ENCODE measurements around the gene KIF20A.

Gene KIF20A

GRCh38 chr5:138157626-138158025 is 21.3 kb upstream of the KIF20A start:
- no peak overlapping the region for H3K4me3 ChIP-seq (ENCODE audit: low read length)
- peaks cover 64% of the 10 kb centered on the region for H3K36me3 ChIP-seq (ENCODE audit: insufficient read depth, low read depth, low read length)
- no peaks in the 10 kb centered on the region for H3K9me3 ChIP-seq (ENCODE audit: insufficient read depth, low read depth, low read length)
- H3K27ac ChIP-seq (ENCODE audit: low read length): no peak overlapping the region
- no peaks in the 10 kb centered on the region for H3K4me1 ChIP-seq (ENCODE audit: insufficient read depth, low read length)
- H3K27me3 ChIP-seq (ENCODE audit: insufficient read depth, low read length): no peaks in the 10 kb centered on the region
- H3K9ac ChIP-seq (ENCODE audit: low read depth, low read length): no peak overlapping the region

- Histone ChIP-seq H3K4me3 (ENCODE audit: low read length) (no peak overlapping the region), H3K4me1 (ENCODE audit: insufficient read depth, low read length) (no peaks in the 10 kb centered on the region), H3K27me3 (ENCODE audit: insufficient read depth, low read length) (no peaks in the 10 kb centered on the region), H3K9ac (ENCODE audit: low read depth, low read length) (no peak overlapping the region), H3K9me3 (ENCODE audit: insufficient read depth, low read depth, low read length) (no peaks in the 10 kb centered on the region), H3K36me3 (ENCODE audit: insufficient read depth, low read depth, low read length) (peaks cover 84% of the 10 kb centered on the region), H3K27ac (ENCODE audit: low read length) (no peak overlapping the region)
These were observed 19.2 kb upstream of the KIF20A start for GRCh38 chr5:138159666-138160065.

GRCh38 chr5:138160706-138161105 is 18.2 kb upstream of the KIF20A start:
- H3K36me3 ChIP-seq (ENCODE audit: insufficient read depth, low read depth, low read length): peaks cover 95% of the 10 kb centered on the region
- H3K9me3 ChIP-seq (ENCODE audit: insufficient read depth, low read depth, low read length): no peaks in the 10 kb centered on the region
- H3K4me3 ChIP-seq (ENCODE audit: low read length): no peak overlapping the region
- H3K4me1 ChIP-seq (ENCODE audit: insufficient read depth, low read length): no peaks in the 10 kb centered on the region
- H3K27me3 ChIP-seq (ENCODE audit: insufficient read depth, low read length): no peaks in the 10 kb centered on the region
- H3K9ac ChIP-seq (ENCODE audit: low read depth, low read length): no peak overlapping the region
- H3K27ac ChIP-seq (ENCODE audit: low read length): no peak overlapping the region

GRCh38 chr5:138163721-138164120 is 15.2 kb upstream of the KIF20A start:
- Histone ChIP-seq H3K27ac (ENCODE audit: low read length) (no peak overlapping the region), H3K9ac (ENCODE audit: low read depth, low read length) (no peak overlapping the region), H3K4me1 (ENCODE audit: insufficient read depth, low read length) (no peaks in the 10 kb centered on the region), H3K36me3 (ENCODE audit: insufficient read depth, low read depth, low read length) (peaks cover 100% of the 10 kb centered on the region), H3K9me3 (ENCODE audit: insufficient read depth, low read depth, low read length) (no peaks in the 10 kb centered on the region), H3K27me3 (ENCODE audit: insufficient read depth, low read length) (no peaks in the 10 kb centered on the region), H3K4me3 (ENCODE audit: low read length) (no peak overlapping the region)

- H3K27ac ChIP-seq (ENCODE audit: low read length): no peak overlapping the region
- no peaks in the 10 kb centered on the region for H3K27me3 ChIP-seq (ENCODE audit: insufficient read depth, low read length)
- H3K9me3 ChIP-seq (ENCODE audit: insufficient read depth, low read depth, low read length): no peaks in the 10 kb centered on the region
- H3K36me3 ChIP-seq (ENCODE audit: insufficient read depth, low read depth, low read length): peaks cover 95% of the 10 kb centered on the region
- H3K4me3 ChIP-seq (ENCODE audit: low read length): no peak overlapping the region
- H3K9ac ChIP-seq (ENCODE audit: low read depth, low read length): no peak overlapping the region
- no peaks in the 10 kb centered on the region for H3K4me1 ChIP-seq (ENCODE audit: insufficient read depth, low read length)
These were observed 9.8 kb upstream of the KIF20A start for GRCh38 chr5:138169124-138169523.

- Histone ChIP-seq H3K27me3 (ENCODE audit: insufficient read depth, low read length) (no peaks in the 10 kb centered on the region), H3K4me1 (ENCODE audit: insufficient read depth, low read length) (no peaks in the 10 kb centered on the region), H3K27ac (ENCODE audit: low read length) (no peak overlapping the region), H3K4me3 (ENCODE audit: low read length) (no peak overlapping the region), H3K9ac (ENCODE audit: low read depth, low read length) (no peak overlapping the region), H3K36me3 (ENCODE audit: insufficient read depth, low read depth, low read length) (peaks cover 94% of the 10 kb centered on the region), H3K9me3 (ENCODE audit: insufficient read depth, low read depth, low read length) (no peaks in the 10 kb centered on the region)
These were observed 8.6 kb upstream of the KIF20A start for GRCh38 chr5:138170299-138170698.

GRCh38 chr5:138177941-138178515 is 884 bp upstream of the KIF20A start:
- Histone ChIP-seq H3K9me3 (ENCODE audit: insufficient read depth, low read depth, low read length) (no peaks in the 10 kb centered on the region), H3K9ac (ENCODE audit: low read depth, low read length) (peak overlapping the region; percentile 99), H3K36me3 (ENCODE audit: insufficient read depth, low read depth, low read length) (peaks cover 56% of the 10 kb centered on the region), H3K4me3 (ENCODE audit: low read length) (peak overlapping the region; percentile 100), H3K27me3 (ENCODE audit: insufficient read depth, low read length) (no peaks in the 10 kb centered on the region), H3K4me1 (ENCODE audit: insufficient read depth, low read length) (no peaks in the 10 kb centered on the region), H3K27ac (ENCODE audit: low read length) (peak overlapping the region; percentile 89)

- Histone ChIP-seq H3K9ac (ENCODE audit: low read depth, low read length) (peak overlapping the region; percentile 99), H3K27ac (ENCODE audit: low read length) (peak overlapping the region; percentile 89), H3K4me1 (ENCODE audit: insufficient read depth, low read length) (no peaks in the 10 kb centered on the region), H3K36me3 (ENCODE audit: insufficient read depth, low read depth, low read length) (peaks cover 58% of the 10 kb centered on the region), H3K4me3 (ENCODE audit: low read length) (peak overlapping the region; percentile 100), H3K27me3 (ENCODE audit: insufficient read depth, low read length) (no peaks in the 10 kb centered on the region), H3K9me3 (ENCODE audit: insufficient read depth, low read depth, low read length) (no peaks in the 10 kb centered on the region)
These were observed 455 bp downstream of the KIF20A start for GRCh38 chr5:138179277-138179857.

- H3K4me3 ChIP-seq (ENCODE audit: low read length): peak overlapping the region; percentile 100
- H3K9ac ChIP-seq (ENCODE audit: low read depth, low read length): peak overlapping the region; percentile 99; the same call in 1 of the 2 replicates
- no peaks in the 10 kb centered on the region for H3K9me3 ChIP-seq (ENCODE audit: insufficient read depth, low read depth, low read length)
- H3K27me3 ChIP-seq (ENCODE audit: insufficient read depth, low read length): no peaks in the 10 kb centered on the region
- no peaks in the 10 kb centered on the region for H3K4me1 ChIP-seq (ENCODE audit: insufficient read depth, low read length)
- H3K27ac ChIP-seq (ENCODE audit: low read length): no peak overlapping the region
- H3K36me3 ChIP-seq (ENCODE audit: insufficient read depth, low read depth, low read length): peaks cover 59% of the 10 kb centered on the region
These were observed 1.4 kb downstream of the KIF20A start for GRCh38 chr5:138180183-138180782.

- Histone ChIP-seq H3K27ac (ENCODE audit: low read length) (no peak overlapping the region), H3K9ac (ENCODE audit: low read depth, low read length) (no peak overlapping the region), H3K27me3 (ENCODE audit: insufficient read depth, low read length) (no peaks in the 10 kb centered on the region), H3K4me3 (ENCODE audit: low read length) (no peak overlapping the region), H3K4me1 (ENCODE audit: insufficient read depth, low read length) (no peaks in the 10 kb centered on the region), H3K9me3 (ENCODE audit: insufficient read depth, low read depth, low read length) (no peaks in the 10 kb centered on the region), H3K36me3 (ENCODE audit: insufficient read depth, low read depth, low read length) (peaks cover 60% of the 10 kb centered on the region)
These were observed 1.9 kb downstream of the KIF20A start for GRCh38 chr5:138180841-138181240.

- Histone ChIP-seq H3K9me3 (ENCODE audit: insufficient read depth, low read depth, low read length) (no peaks in the 10 kb centered on the region), H3K27ac (ENCODE audit: low read length) (no peak overlapping the region), H3K9ac (ENCODE audit: low read depth, low read length) (no peak overlapping the region), H3K4me1 (ENCODE audit: insufficient read depth, low read length) (no peaks in the 10 kb centered on the region), H3K36me3 (ENCODE audit: insufficient read depth, low read depth, low read length) (peaks cover 71% of the 10 kb centered on the region), H3K4me3 (ENCODE audit: low read length) (no peak overlapping the region), H3K27me3 (ENCODE audit: insufficient read depth, low read length) (no peaks in the 10 kb centered on the region)
These were observed 3.9 kb downstream of the KIF20A start for GRCh38 chr5:138182808-138183207.

- no peak overlapping the region for H3K27ac ChIP-seq (ENCODE audit: low read length)
- H3K9me3 ChIP-seq (ENCODE audit: insufficient read depth, low read depth, low read length): no peaks in the 10 kb centered on the region
- no peaks in the 10 kb centered on the region for H3K4me1 ChIP-seq (ENCODE audit: insufficient read depth, low read length)
- no peaks in the 10 kb centered on the region for H3K27me3 ChIP-seq (ENCODE audit: insufficient read depth, low read length)
- H3K36me3 ChIP-seq (ENCODE audit: insufficient read depth, low read depth, low read length): peaks cover 99% of the 10 kb centered on the region
- H3K4me3 ChIP-seq (ENCODE audit: low read length): no peak overlapping the region
- H3K9ac ChIP-seq (ENCODE audit: low read depth, low read length): no peak overlapping the region
These were observed 7.1 kb downstream of the KIF20A start for GRCh38 chr5:138186002-138186447.

Data from iPS-20b (cell line).